ENCODE measurements around the gene MAN2C1.
"Not testable (repeated sequence)": the region's sequence is repeated elsewhere in the genome, so short reads cannot be mapped to it uniquely, and the experiment has no call there.

DNA sequence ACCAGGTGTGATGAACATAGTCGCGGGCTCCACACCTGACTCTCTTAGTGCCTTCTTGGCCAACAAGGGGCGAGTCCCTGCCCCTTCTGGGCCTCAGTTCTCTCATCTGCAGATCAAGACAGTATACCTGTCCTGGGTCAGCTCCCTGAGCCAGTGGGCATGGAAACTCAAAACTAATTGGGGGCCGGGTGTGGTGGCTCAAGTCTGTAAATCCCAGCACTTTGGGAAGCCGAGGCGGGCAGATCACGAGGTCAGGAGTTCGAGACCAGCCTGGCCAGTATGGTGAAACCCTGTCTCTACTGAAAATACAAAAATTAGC lies 19.1 kb downstream of the MAN2C1 start:
- not testable (repeated sequence) for TF ChIP-seq FOXA1 (IDR thresholded peaks at IDR 0.05); ELF4 (IDR thresholded peaks at IDR 0.05); SUZ12 (IDR thresholded peaks at IDR 0.05); TARDBP (IDR thresholded peaks at IDR 0.05); BHLHE40 (IDR thresholded peaks at IDR 0.05; ENCODE audit: borderline replicate concordance); FOXM1 (IDR thresholded peaks at IDR 0.05; ENCODE audit: borderline replicate concordance); SP1 (IDR thresholded peaks at IDR 0.05); NFRKB (IDR thresholded peaks at IDR 0.05); FOXK2 (IDR thresholded peaks at IDR 0.05); ARNT (IDR thresholded peaks at IDR 0.05); CTBP1 (IDR thresholded peaks at IDR 0.05; ENCODE audit: borderline replicate concordance); LEF1 (IDR thresholded peaks at IDR 0.05; ENCODE audit: borderline replicate concordance)
- TF ChIP-seq, protein P1, sequence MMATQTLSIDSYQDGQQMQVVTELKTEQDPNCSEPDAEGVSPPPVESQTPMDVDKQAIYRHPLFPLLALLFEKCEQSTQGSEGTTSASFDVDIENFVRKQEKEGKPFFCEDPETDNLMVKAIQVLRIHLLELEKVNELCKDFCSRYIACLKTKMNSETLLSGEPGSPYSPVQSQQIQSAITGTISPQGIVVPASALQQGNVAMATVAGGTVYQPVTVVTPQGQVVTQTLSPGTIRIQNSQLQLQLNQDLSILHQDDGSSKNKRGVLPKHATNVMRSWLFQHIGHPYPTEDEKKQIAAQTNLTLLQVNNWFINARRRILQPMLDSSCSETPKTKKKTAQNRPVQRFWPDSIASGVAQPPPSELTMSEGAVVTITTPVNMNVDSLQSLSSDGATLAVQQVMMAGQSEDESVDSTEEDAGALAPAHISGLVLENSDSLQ (IDR thresholded peaks at IDR 0.05), result not testable (repeated sequence)
